A549 (cell line): ENCODE measurements around the gene CTNNAL1. TPM values are rescaled to one million over a fixed set of nuclear protein-coding genes. Genes with fewer than 3 reads are reported as not detected.

Experiments used
- ATAC-seq, 2 experiments: fragments of 200-7000 bp in 1 of 2; fragments of >200 bp in 1 of 2; cut with Nextera tagmentation in 1 of 2; cut with Tn5 transposase in 1 of 2; 3 replicates each; pipeline versions ENCODE4 v1.8.0 to v1.9.1; 2018 to 2020; ENCODE audit warnings: mild to moderate bottlenecking in 1 of 2, moderate library complexity in 1 of 2
- CTCF ChIA-PET: fragments of 300-600 bp; sonication (Branson Sonifier 250); formaldehyde crosslinking; extraction: SDS; loops from one replicate; lab custom pipeline; 2021; ENCODE audit warnings: antibody characterized with exemption, inconsistent platforms; lab: Yijun Ruan, JAX
- POLR2A ChIA-PET: fragments of 350-600 bp; formaldehyde crosslinking; extraction: SDS; loops from one replicate; lab custom pipeline; 2021; ENCODE audit warnings: antibody characterized with exemption, inconsistent platforms; lab: Yijun Ruan, JAX
- DNase-seq, 2 experiments: peaks; one replicate each; pipeline versions ENCODE4 v3.0.0 to v3.0.0-alpha.2; 2011 to 2016; ENCODE audit warnings: low read depth in 1 of 2, low spot score in 1 of 2
- FAIRE-seq: peaks from 2 replicates; lab custom pipeline; 2011; peaks lifted over from hg19 to GRCh38; lab: Jason Lieb, UNC
- H3K27ac ChIP-seq, 2 experiments: fragments of >200 bp; sonication (Bioruptor Twin); formaldehyde crosslinking; 3 replicates each; pipeline ENCODE4 v1.5.1; 2016 to 2017
- H3K4me1 ChIP-seq: fragments of >200 bp; sonication (Bioruptor Twin); formaldehyde crosslinking; 3 replicates; pipeline ENCODE4 v1.6.1; 2016
- H3K4me2 ChIP-seq: fragments of >200 bp; sonication (Bioruptor Twin); formaldehyde crosslinking; 3 replicates; pipeline ENCODE4 v1.6.1; 2016
- H3K4me3 ChIP-seq: fragments of >200 bp; sonication (Bioruptor Twin); formaldehyde crosslinking; 3 replicates; pipeline ENCODE4 v1.5.1; 2016
- H3K9me3 ChIP-seq: fragments of >200 bp; sonication (Bioruptor Twin); formaldehyde crosslinking; 3 replicates; pipeline ENCODE4 v1.6.1; 2016
- ATOH8 ChIP-seq: fragments of 250-450 bp; sonication (Bioruptor Pico); IDR thresholded peaks from 2 replicates; pipeline ENCODE4 v1.5.0; 2020; ENCODE audit warnings: low read depth, mild to moderate bottlenecking, moderate library complexity
- BHLHE40 ChIP-seq: IDR thresholded peaks from 2 replicates; pipeline ENCODE4 v1.6.1; 2012; ENCODE audit warnings: low read depth, low read length, inconsistent platforms
- CBX8 ChIP-seq: fragments of 200-600 bp; sonication (generic); IDR thresholded peaks from 2 replicates; pipeline ENCODE4 v1.6.1; 2016
- CHD2 ChIP-seq: fragments of 150-350 bp; IDR thresholded peaks from 2 replicates; pipeline ENCODE4 v1.6.1; 2014; ENCODE audit warnings: low read length; ENCODE audit not compliant: partially characterized antibody
- FOSL2 ChIP-seq, 2 experiments: fragments of 450-650 bp in 1 of 2; fragments of >200 bp in 1 of 2; sonication (Bioruptor Twin) in 1 of 2; formaldehyde crosslinking; IDR thresholded peaks; 2 replicates each; pipeline versions ENCODE4 v1.5.0 to v1.6.1; 2016 to 2020; ENCODE audit warnings: mild to moderate bottlenecking in 1 of 2, moderate library complexity in 1 of 2
- HDAC2 ChIP-seq: fragments of 200-600 bp; sonication (generic); IDR thresholded peaks from 2 replicates; pipeline ENCODE4 v1.6.1; 2016
- HMGXB4 ChIP-seq: fragments of 250-450 bp; sonication (Bioruptor Pico); IDR thresholded peaks from 2 replicates; pipeline ENCODE4 v1.5.0; 2021; ENCODE audit warnings: mild to moderate bottlenecking, moderate library complexity, borderline replicate concordance
- HOXB5 ChIP-seq: fragments of 250-450 bp; sonication (Bioruptor Pico); IDR thresholded peaks from 2 replicates; pipeline ENCODE4 v1.5.0; 2020; ENCODE audit warnings: mild to moderate bottlenecking, moderate library complexity
- JUNB ChIP-seq: fragments of >200 bp; sonication (Bioruptor Twin); formaldehyde crosslinking; IDR thresholded peaks from 2 replicates; pipeline ENCODE4 v1.6.1; 2016
- MYC ChIP-seq: IDR thresholded peaks from 2 replicates; pipeline ENCODE4 v1.6.1; 2012; ENCODE audit warnings: mild to moderate bottlenecking, inconsistent platforms, low read length, improper control_type of control experiment, borderline replicate concordance
- NPAS2 ChIP-seq: fragments of 250-450 bp; sonication (Bioruptor Pico); IDR thresholded peaks from 2 replicates; pipeline ENCODE4 v1.8.0; 2022; ENCODE audit warnings: mild to moderate bottlenecking, moderate library complexity, borderline replicate concordance
- PHF8 ChIP-seq: fragments of 200-600 bp; sonication (generic); IDR thresholded peaks from 2 replicates; pipeline ENCODE4 v1.6.1; 2016; ENCODE audit warnings: low read depth, mild to moderate bottlenecking, antibody characterized with exemption, moderate library complexity, borderline replicate concordance
- RARB ChIP-seq: fragments of 250-450 bp; sonication (Bioruptor Pico); IDR thresholded peaks from 2 replicates; pipeline ENCODE4 v1.8.0; 2021; ENCODE audit warnings: mild to moderate bottlenecking, moderate library complexity
- RCOR1 ChIP-seq: fragments of 150-350 bp; IDR thresholded peaks from 2 replicates; pipeline ENCODE4 v1.6.1; 2014; ENCODE audit warnings: antibody characterized with exemption, low read length, low read depth
- RFX5 ChIP-seq: fragments of 450-650 bp; IDR thresholded peaks from 2 replicates; pipeline ENCODE4 v1.7.1; 2014; ENCODE audit warnings: antibody characterized with exemption, mild to moderate bottlenecking, moderate library complexity
- TFCP2L1 ChIP-seq: fragments of 250-450 bp; sonication (Bioruptor Pico); IDR thresholded peaks from 2 replicates; pipeline ENCODE4 v1.5.0; 2021; ENCODE audit warnings: mild to moderate bottlenecking
- USF2 ChIP-seq: fragments of 450-650 bp; IDR thresholded peaks from 2 replicates; pipeline ENCODE4 v1.6.1; 2014; ENCODE audit warnings: antibody characterized with exemption
- WGBS: methylation state at CpG from one replicate; pipeline ENCODE4 v1.1.6; 2017; ENCODE audit errors: missing lambda C conversion rate; 5-methylcytosine and 5-hydroxymethylcytosine counted together
- polyA plus RNA-seq, 4 experiments: library from polyadenylated mRNA; depleted of rRNA in 3 of 4; stranded (reverse); fragments of >200 nt; fragmentation: RNase III in 1 of 4; extraction: RNeasy Plus Mini Kit Qiagen cat#74134 plus additional on column Dnase treatment in 1 of 4; gene quantifications; 2 replicates in 3 of 4; 3 replicates in 1 of 4; pipeline ENCODE4 v1.2.3, GENCODE V29; 2011 to 2017

CTNNAL1 gene
- polyA plus RNA-seq, 2 of the 4 experiments (the other 2 are of a cell fraction) = 43.8 to 63.6 TPM

GRCh38 chr9:109037946-109038715, 24.8 kb upstream of the CTNNAL1 start:
- 58% methylated on average over 4 of the region's 4 CpGs for WGBS
- Histone ChIP-seq H3K27ac (peak overlapping the region; percentile 18 to 80; a peak in 5 of 6 replicates), H3K4me3 (no peak overlapping the region), H3K4me1 (peaks cover 66% of the 10 kb centered on the region), H3K4me2 (peak overlapping the region; percentile 25; the same call in 2 of the 3 replicates), H3K9me3 (0 out of 3 replicates have a peak, but pooled peaks cover 3% of the 10 kb centered on the region)
- no peak for ATAC-seq
- no peak for DNase-seq
- ChIA-PET CTCF (interaction anchor here (1.4 kb wide), 1 partner anchor 22 kb away, joined by 3 read pairs; no protein-coding TSS in a partner anchor), POLR2A (no interaction called here)
- FAIRE-seq = no peak
- TF ChIP-seq USF2 = peak; percentile 66; the same call in 1 of the 2 replicates
- no peak for TF ChIP-seq RARB
- no peak for TF ChIP-seq TFCP2L1 (CRISPR knock-in tag)
- TF ChIP-seq RCOR1 = no peak
- TF ChIP-seq FOSL2 (IDR thresholded peaks at IDR 0.05) = no peak
- TF ChIP-seq FOSL2 (CRISPR knock-in tag; IDR thresholded peaks at IDR 0.05) = peak; percentile 28
- TF ChIP-seq PHF8 = no peak
- no peak for TF ChIP-seq NPAS2 (CRISPR knock-in tag)
- TF ChIP-seq HOXB5 (CRISPR knock-in tag) = no peak
- no peak for TF ChIP-seq HDAC2
- TF ChIP-seq HMGXB4 (CRISPR knock-in tag) = no peak
- peak; percentile 22; the same call in 1 of the 2 replicates for TF ChIP-seq JUNB

GRCh38 chr9:109036744-109037680, 23.7 kb upstream of the CTNNAL1 start:
- no peak for DNase-seq
- Histone ChIP-seq H3K4me2 (peak overlapping the region; percentile 47), H3K4me3 (no peak overlapping the region), H3K27ac (peak overlapping the region; percentile 59 to 80), H3K4me1 (peaks cover 68% of the 10 kb centered on the region), H3K9me3 (no peaks in the 10 kb centered on the region)
- 68% methylated on average over 6 of the region's 6 CpGs for WGBS
- no peak for FAIRE-seq
- TF ChIP-seq CHD2 (no peak), RCOR1 (no peak), MYC (no peak), CBX8 (no peak), BHLHE40 (no peak), JUNB (no peak), HOXB5 (CRISPR knock-in tag) (no peak), RFX5 (no peak), ATOH8 (CRISPR knock-in tag) (no peak)
- POLR2A ChIA-PET = no interaction called here
- peak; percentile 23 to 54; a peak in 5 of 6 replicates for ATAC-seq
- CTCF ChIA-PET = interaction anchor here (0.8 kb wide), 1 partner anchor 146 kb away, joined by 3 read pairs; no protein-coding TSS in a partner anchor
